Psoas muscle (tissue), 8 donors: ENCODE results near the gene MED13L. TPM values are rescaled to one million over a fixed set of nuclear protein-coding genes. Genes with fewer than 3 reads are reported as not detected.
A peak's percentile ranks its signal among the peaks of the same experiment; 100 is the strongest.

Experiments
- ATAC-seq, 4 donors: fragments of 200-7000 bp; cut with Tn5 transposase; one replicate each; pipeline ENCODE4 v1.9.1; 2020; ENCODE audit warnings: moderate library complexity in 3 of 4, mild to moderate bottlenecking in 2 of 4
- DNase-seq, 2 donors: peaks; one replicate each; pipeline ENCODE4 v3.0.0-alpha.2; 2020
- H3K27ac ChIP-seq: fragments of 200-600 bp; one replicate; pipeline ENCODE4 v1.8.0; 2022
- H3K27me3 ChIP-seq, 3 donors: fragments of 200-600 bp in 1 of 3; one replicate each; pipeline versions ENCODE4 v1.6.1 to v1.8.0; 2013 to 2022; ENCODE audit warnings: low read length in 2 of 3, mild to moderate bottlenecking in 2 of 3, moderate library complexity in 1 of 3; ENCODE audit not compliant: insufficient read depth in 3 of 3
- H3K36me3 ChIP-seq, 2 donors: fragments of 200-600 bp in 1 of 2; one replicate each; pipeline versions ENCODE4 v1.6.1 to v1.8.0; 2013 to 2022; ENCODE audit warnings: low read depth in 1 of 2, mild to moderate bottlenecking in 1 of 2, moderate library complexity in 1 of 2; ENCODE audit not compliant: insufficient read depth in 1 of 2
- H3K4me1 ChIP-seq: fragments of 200-600 bp; one replicate; pipeline ENCODE4 v1.8.0; 2022
- H3K4me3 ChIP-seq: fragments of 200-600 bp; one replicate; pipeline ENCODE4 v1.8.0; 2022; ENCODE audit warnings: mild to moderate bottlenecking
- H3K9me3 ChIP-seq: fragments of 200-600 bp; one replicate; pipeline ENCODE4 v1.8.0; 2022
- WGBS, 3 donors: extraction: QIAGEN DNeasy Blood & Tissue Kit; methylation state at CpG; one replicate each; pipeline versions ENCODE4 v1.1.6 to v1.1.7; 2013; 5-methylcytosine and 5-hydroxymethylcytosine counted together
- intact Hi-C, 2 donors: fragments of 100-400 bp; cut with DNase I; formaldehyde crosslinking; loops; one replicate each; pipeline versions ENCODE4 v1.11.0 to v1.14.2; 2022
- polyA plus RNA-seq, 3 donors: library from polyadenylated mRNA; stranded (reverse); fragments of 200-250 nt; gene quantifications; one replicate each; pipeline ENCODE4 v1.2.3, GENCODE V29; 2013
- total RNA-seq, 4 donors: library from RNA; stranded (reverse); fragmentation: NEBNext Ultra II Directional in 2 of 4; extraction: Animal tissue kit (Norgen Biotek cat#: 25700) in 2 of 4; gene quantifications; one replicate each; pipeline versions ENCODE4 v1.2.1 to v1.2.4, GENCODE V29; 2021 to 2023
- TF ChIP-seq, protein P1 (sequence below): fragments of 200-600 bp; IDR thresholded peaks from one replicate; pipeline ENCODE4 v1.8.0; 2022; ENCODE audit warnings: antibody characterized with exemption
- donor health status: healthy with polysubstance abuse.
- donor health status: DM: no; HTN: no; CAD: no; lungs with moderate emphysema.
- donor health status: Bipolar disorder and iron deficiency.
- donor health status: healthy.
- donor health status: DM: yes; HTN: yes; CAD: no.
- donor health status: DM: no; HTN: no; CAD: no.
- donor health status: DM: no; HTN: no; CAD: no.
- donor health status: DM: yes; HTN: yes; CAD: no.

MED13L gene
- total and polyA plus RNA-seq, 7 donors = 8.9 to 90.5 (median 72.5) TPM

DNA sequence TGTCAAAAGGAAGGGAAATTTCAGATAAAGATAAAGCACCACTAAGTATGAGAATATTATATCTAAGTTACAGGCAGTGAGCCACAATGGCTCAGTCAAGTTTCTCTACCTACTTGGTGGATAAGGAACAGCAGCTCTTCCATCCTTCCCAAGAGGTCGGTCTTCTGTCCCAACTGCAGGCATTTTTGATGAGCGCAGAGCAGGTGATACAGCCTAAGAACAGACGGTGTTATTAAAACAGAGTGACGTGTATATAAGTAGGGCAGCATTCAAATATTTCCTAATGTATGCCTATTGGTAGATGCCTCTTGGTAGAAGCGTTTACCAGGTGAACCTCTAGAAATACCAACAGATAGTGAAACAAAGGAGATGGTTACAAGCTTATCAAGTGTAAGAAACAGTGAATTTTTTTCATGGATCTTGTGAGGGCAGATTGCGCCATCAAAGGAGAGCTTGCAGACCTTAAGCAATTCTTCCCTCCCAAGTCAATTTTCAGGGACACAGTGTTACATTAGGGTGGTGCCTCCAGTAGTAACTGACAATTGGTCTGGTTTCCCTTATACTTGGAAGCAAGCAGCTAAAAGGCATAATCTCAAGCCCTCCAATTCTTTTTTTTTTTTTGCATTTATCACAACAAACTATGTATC lies 274.5 kb downstream of the MED13L start:
- Histone ChIP-seq H3K27me3 (no peaks in the 10 kb centered on the region), H3K4me3 (no peak overlapping the region), H3K27ac (no peak overlapping the region), H3K4me1 (peaks cover 26% of the 10 kb centered on the region), H3K9me3 (no peaks in the 10 kb centered on the region), H3K36me3 (peaks cover 3 to 60% of the 10 kb centered on the region in 2 donors)
- TF ChIP-seq, protein P1, sequence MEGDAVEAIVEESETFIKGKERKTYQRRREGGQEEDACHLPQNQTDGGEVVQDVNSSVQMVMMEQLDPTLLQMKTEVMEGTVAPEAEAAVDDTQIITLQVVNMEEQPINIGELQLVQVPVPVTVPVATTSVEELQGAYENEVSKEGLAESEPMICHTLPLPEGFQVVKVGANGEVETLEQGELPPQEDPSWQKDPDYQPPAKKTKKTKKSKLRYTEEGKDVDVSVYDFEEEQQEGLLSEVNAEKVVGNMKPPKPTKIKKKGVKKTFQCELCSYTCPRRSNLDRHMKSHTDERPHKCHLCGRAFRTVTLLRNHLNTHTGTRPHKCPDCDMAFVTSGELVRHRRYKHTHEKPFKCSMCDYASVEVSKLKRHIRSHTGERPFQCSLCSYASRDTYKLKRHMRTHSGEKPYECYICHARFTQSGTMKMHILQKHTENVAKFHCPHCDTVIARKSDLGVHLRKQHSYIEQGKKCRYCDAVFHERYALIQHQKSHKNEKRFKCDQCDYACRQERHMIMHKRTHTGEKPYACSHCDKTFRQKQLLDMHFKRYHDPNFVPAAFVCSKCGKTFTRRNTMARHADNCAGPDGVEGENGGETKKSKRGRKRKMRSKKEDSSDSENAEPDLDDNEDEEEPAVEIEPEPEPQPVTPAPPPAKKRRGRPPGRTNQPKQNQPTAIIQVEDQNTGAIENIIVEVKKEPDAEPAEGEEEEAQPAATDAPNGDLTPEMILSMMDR = no peak
- peak in 2 of 4 donors; percentile 39 to 57 for ATAC-seq
- intact Hi-C loops = no loop called here
- DNase-seq = no peak
- WGBS, 3 donors = 87 to 94% (median 91%) methylated on average over 6 of the region's 6 CpGs

DNA sequence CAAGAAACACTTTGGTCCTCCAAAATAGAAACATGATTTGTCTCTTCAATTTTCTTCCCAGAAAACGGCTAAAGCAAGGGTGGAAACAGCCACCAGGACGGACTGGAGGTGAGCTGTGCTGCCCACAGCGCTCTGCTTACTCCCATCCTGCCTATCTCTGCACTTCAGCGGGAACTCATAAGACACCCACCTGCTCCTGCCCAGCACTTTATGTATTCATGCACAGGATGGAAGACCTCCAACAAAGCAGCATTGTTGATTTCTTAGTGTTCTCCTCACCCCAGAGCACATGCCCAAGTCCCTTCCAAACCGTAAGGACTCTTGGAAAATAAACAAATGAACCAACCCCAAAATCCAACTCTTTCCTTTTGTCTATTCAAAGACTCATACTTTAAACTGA lies 277.2 kb downstream of the MED13L start:
- Histone ChIP-seq H3K27me3 (no peaks in the 10 kb centered on the region), H3K4me3 (no peak overlapping the region), H3K36me3 (peaks cover 6 to 52% of the 10 kb centered on the region in 2 donors), H3K27ac (no peak overlapping the region), H3K4me1 (peaks cover 26% of the 10 kb centered on the region), H3K9me3 (no peaks in the 10 kb centered on the region)
- no peak for DNase-seq
- intact Hi-C loops = no loop called here
- 57 to 77% (median 66%) methylated on average over 5 of the region's 5 CpGs for WGBS, 3 donors
- TF ChIP-seq, protein P1 = no peak
- ATAC-seq = peak in 2 of 4 donors; percentile 50 to 59

DNA sequence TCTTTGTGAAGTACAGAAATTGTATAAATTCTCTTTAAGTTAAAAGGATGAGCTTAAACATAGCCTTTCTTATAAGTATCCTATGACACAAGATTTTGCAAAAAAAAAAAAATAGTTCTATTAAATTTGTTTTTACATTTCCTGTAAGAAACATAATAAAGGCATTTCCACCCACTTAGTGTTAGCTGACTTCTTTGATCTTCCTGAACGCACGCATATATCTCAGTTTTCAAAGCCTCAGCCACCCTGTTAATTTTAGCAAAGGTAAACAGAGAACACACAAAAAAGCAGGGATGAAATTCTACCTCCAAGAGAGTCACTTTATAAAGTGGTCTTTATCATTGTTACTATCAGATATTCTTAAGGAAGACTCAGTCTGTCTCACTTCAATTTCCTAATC lies 277.9 kb downstream of the MED13L start:
- no peak for DNase-seq
- intact Hi-C loops = loop anchor here (2.0 to 10.0 kb wide), 4 partner anchors 238 to 705 kb away; no protein-coding TSS in a partner anchor
- H3K27me3 ChIP-seq = no peaks in the 10 kb centered on the region
- H3K4me1 ChIP-seq = peaks cover 28% of the 10 kb centered on the region
- WGBS, 3 donors = 32 to 54% (median 36%) methylated on average over 2 of the region's 2 CpGs
- TF ChIP-seq, protein P1 = no peak
- no peak overlapping the region for H3K4me3 ChIP-seq
- no peaks in the 10 kb centered on the region for H3K9me3 ChIP-seq
- no peak for ATAC-seq
- H3K36me3 ChIP-seq = peaks cover 10 to 53% of the 10 kb centered on the region in 2 donors
- H3K27ac ChIP-seq = no peak overlapping the region

DNA sequence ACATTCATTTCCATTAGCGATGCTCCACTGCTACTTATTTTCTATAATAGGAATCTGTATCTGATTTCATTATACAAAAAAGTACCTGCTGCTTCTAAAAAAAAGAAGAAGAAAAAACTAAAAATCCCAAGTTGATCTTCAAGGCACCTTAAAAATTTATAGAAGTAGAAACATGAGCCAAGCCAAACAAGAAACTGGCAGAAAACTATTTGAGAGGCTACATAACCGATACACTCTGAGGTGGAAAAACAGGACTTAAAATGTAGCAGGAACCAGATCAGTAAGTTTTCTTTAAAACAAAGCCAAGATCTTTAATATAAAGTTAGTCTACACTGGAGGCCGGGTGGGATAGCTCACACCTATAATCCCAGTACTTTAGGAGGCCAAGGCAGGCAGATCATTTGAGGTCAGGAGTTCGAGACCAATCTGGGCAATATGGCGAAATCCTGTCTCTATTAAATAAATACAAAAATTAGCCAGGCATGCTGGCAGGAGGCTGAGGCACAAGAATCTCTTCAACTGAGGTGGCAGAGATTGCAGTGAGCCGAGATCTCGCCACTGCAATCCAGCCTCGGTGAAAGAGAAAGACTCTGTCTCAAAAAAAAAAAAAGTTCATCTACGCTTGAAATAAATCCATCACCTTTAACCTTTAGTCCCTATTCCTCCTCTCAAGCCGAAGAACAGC lies 278.6 kb downstream of the MED13L start:
- Histone ChIP-seq H3K4me1 (peaks cover 30% of the 10 kb centered on the region), H3K4me3 (no peak overlapping the region), H3K27me3 (no peaks in the 10 kb centered on the region), H3K36me3 (peaks cover 11 to 53% of the 10 kb centered on the region in 2 donors), H3K9me3 (no peaks in the 10 kb centered on the region), H3K27ac (peak overlapping the region; percentile 5)
- no peak for DNase-seq
- 38 to 68% (median 43%) methylated on average over 10 of the region's 10 CpGs for WGBS, 3 donors
- ATAC-seq = peak in 1 of 4 donors; percentile 9
- intact Hi-C loops = loop anchor here (2.0 to 10.0 kb wide), 4 partner anchors 238 to 706 kb away; no protein-coding TSS in a partner anchor
- TF ChIP-seq, protein P1 = no peak
